AG04450 (cell line): ENCODE data around the gene GLG1. TPM values are rescaled to one million over a fixed set of nuclear protein-coding genes. Genes with fewer than 3 reads are reported as not detected.

Experiments
- CTCF ChIA-PET: fragments of 300-600, 350-600 bp; formaldehyde crosslinking; extraction: SDS; loops from one replicate; lab custom pipeline; 2022; ENCODE audit warnings: antibody characterized with exemption, inconsistent platforms; lab: Charles Lee
- POLR2A ChIA-PET: fragments of 350-600 bp; formaldehyde crosslinking; extraction: SDS; loops from one replicate; lab custom pipeline; 2021; ENCODE audit warnings: antibody characterized with exemption, inconsistent platforms; lab: Yijun Ruan, JAX
- DNase-seq: peaks from one replicate; pipeline ENCODE4 v3.0.0-alpha.2; 2011; ENCODE audit warnings: low read depth, low spot score
- H3K27ac ChIP-seq: one replicate; pipeline ENCODE4 v1.5.1; 2012; ENCODE audit warnings: low read depth, low read length, control low read depth
- H3K27me3 ChIP-seq: one replicate; pipeline ENCODE4 v1.6.0; 2012; ENCODE audit warnings: low read length; ENCODE audit not compliant: control insufficient read depth, insufficient read depth
- H3K4me3 ChIP-seq: 2 replicates; pipeline ENCODE4 v1.5.1; 2011; ENCODE audit warnings: mild to moderate bottlenecking, low read depth, low read length, control low read depth
- H3K9me3 ChIP-seq: 2 replicates; pipeline ENCODE4 v1.5.1; 2012; ENCODE audit warnings: low read length; ENCODE audit not compliant: control insufficient read depth, insufficient read depth
- polyA plus RNA-seq: library from polyadenylated mRNA; depleted of rRNA; stranded (reverse); fragments of >200 nt; gene quantifications from 2 replicates; pipeline ENCODE4 v1.2.3, GENCODE V29; 2011
- TF ChIP-seq, protein P1 (sequence below): IDR thresholded peaks from 2 replicates; pipeline ENCODE4 v1.5.1; 2011; ENCODE audit warnings: low read depth, low read length, control low read depth, inconsistent platforms

The GLG1 gene
- polyA plus RNA-seq, 1 experiment = 188 TPM

- CTCF ChIA-PET = interaction anchor here (0.9 to 1.2 kb wide), 3 partner anchors 13 to 15 kb away, joined by 3 to 5 read pairs (median 4); no protein-coding TSS in a partner anchor
- TF ChIP-seq, protein P1, sequence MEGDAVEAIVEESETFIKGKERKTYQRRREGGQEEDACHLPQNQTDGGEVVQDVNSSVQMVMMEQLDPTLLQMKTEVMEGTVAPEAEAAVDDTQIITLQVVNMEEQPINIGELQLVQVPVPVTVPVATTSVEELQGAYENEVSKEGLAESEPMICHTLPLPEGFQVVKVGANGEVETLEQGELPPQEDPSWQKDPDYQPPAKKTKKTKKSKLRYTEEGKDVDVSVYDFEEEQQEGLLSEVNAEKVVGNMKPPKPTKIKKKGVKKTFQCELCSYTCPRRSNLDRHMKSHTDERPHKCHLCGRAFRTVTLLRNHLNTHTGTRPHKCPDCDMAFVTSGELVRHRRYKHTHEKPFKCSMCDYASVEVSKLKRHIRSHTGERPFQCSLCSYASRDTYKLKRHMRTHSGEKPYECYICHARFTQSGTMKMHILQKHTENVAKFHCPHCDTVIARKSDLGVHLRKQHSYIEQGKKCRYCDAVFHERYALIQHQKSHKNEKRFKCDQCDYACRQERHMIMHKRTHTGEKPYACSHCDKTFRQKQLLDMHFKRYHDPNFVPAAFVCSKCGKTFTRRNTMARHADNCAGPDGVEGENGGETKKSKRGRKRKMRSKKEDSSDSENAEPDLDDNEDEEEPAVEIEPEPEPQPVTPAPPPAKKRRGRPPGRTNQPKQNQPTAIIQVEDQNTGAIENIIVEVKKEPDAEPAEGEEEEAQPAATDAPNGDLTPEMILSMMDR = no peak
- no peak for DNase-seq
Observed at GRCh38 chr16:74607310-74607961, 522 bp upstream of the GLG1 start.

DNA sequence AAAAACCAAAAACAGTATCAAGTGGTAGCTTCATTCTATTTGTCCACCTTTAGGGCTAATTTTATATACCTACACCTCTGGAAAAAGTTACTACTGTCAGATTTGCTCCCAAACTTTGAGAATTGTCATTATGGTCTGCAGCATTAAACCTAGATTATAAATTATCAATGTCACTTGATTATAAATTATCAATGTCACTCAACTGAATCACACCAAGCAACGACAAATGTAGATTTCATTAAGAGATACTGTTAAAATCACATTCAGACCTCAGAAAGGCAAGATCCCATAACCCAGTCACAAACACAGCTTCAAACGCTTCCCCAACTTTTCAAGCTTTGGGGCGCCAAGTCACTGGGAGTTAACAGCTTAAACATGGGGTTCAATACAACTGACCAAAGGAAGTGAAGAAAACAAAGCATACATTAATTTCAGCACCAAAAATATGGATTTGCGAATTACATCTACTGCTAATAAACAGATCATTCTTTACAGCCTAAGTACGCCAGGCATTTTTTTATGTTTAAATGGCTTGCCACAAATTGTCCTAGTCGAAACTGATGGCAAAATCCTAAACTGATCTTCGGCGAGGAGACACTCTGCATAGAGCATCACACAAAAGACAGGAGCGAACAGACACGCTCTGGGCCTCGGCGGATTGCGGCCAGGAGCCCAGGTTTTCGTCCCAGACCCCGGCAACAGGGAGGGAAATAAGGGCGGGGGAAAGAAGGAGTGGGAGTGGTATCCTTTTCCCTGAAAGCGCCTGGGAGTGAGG lies 981 bp downstream of the GLG1 start:
- Histone ChIP-seq H3K4me3 (peak overlapping the region; percentile 92), H3K27me3 (no peaks in the 10 kb centered on the region), H3K9me3 (no peaks in the 10 kb centered on the region; the same call in 1 of the 2 replicates), H3K27ac (peak overlapping the region; percentile 95)
- ChIA-PET POLR2A (interaction anchor here (0.6 to 2.0 kb wide), 7 partner anchors 9 to 167 kb away, joined by 3 to 9 read pairs (median 6); no protein-coding TSS in a partner anchor), CTCF (interaction anchor here (0.9 kb wide), 1 partner anchor 17 kb away, joined by 6 read pairs; no protein-coding TSS in a partner anchor)
- no peak for DNase-seq
- TF ChIP-seq, protein P1 = no peak

More at GRCh38 chr16:74607310-74607961, 522 bp upstream of the GLG1 start:
- POLR2A ChIA-PET = interaction anchor here (0.5 to 2.0 kb wide), 15 partner anchors 9 to 1758 kb away, joined by 3 to 9 read pairs (median 4); no protein-coding TSS in a partner anchor
- Histone ChIP-seq H3K4me3 (peak overlapping the region; percentile 92), H3K9me3 (no peaks in the 10 kb centered on the region; the same call in 1 of the 2 replicates), H3K27me3 (no peaks in the 10 kb centered on the region), H3K27ac (peak overlapping the region; percentile 57)

DNA sequence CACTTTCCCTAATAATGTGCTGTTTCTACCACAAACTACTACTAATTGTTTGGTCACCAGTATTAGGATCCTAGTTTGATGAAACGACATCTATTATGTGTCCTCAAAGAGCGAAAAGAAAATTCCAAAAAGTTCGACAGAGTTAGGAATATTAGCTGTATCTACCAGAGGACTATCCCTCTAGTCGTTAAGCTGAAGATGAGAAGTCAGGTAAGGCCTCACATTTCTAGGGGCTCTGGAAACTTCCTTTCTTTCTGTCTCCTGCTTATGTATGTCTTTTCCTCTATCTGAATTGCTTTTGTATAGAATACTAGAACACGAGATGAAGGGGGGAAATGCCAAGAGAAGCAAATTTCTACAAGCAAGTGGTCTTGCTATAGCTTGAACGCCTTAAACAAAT lies 1.6 kb downstream of the GLG1 start:
- ChIA-PET POLR2A (interaction anchor here (0.6 to 2.0 kb wide), 2 partner anchors 8 to 166 kb away, joined by 6 to 9 read pairs; no protein-coding TSS in a partner anchor), CTCF (interaction anchor here (0.9 kb wide), 1 partner anchor 18 kb away, joined by 6 read pairs; no protein-coding TSS in a partner anchor)
- Histone ChIP-seq H3K27me3 (no peaks in the 10 kb centered on the region), H3K4me3 (peak overlapping the region; percentile 92), H3K27ac (no peak overlapping the region), H3K9me3 (no peaks in the 10 kb centered on the region; the same call in 1 of the 2 replicates)
- DNase-seq = no peak
- TF ChIP-seq, protein P1 = no peak

- Histone ChIP-seq H3K27ac (no peak overlapping the region), H3K4me3 (no peak overlapping the region), H3K9me3 (no peaks in the 10 kb centered on the region; the same call in 1 of the 2 replicates), H3K27me3 (no peaks in the 10 kb centered on the region)
- TF ChIP-seq, protein P1 = no peak
- POLR2A ChIA-PET = no interaction called here
- no peak for DNase-seq
- CTCF ChIA-PET = no interaction called here
Observed at GRCh38 chr16:74603848-74604247, 3.1 kb downstream of the GLG1 start.
